Measurements from ENCODE around the gene ARFRP1.
A peak's percentile ranks its signal among the peaks of the same experiment; 100 is the strongest.
"Not testable (repeated sequence)": the region's sequence is repeated elsewhere in the genome, so short reads cannot be mapped to it uniquely, and the experiment has no call there.

ARFRP1 gene

GRCh38 chr20:63671695-63672094 lies 36.1 kb downstream of the ARFRP1 start:
- not testable (repeated sequence) for DNase-seq

- DNase-seq, result no peak
Observed at GRCh38 chr20:63668351-63668750, 39.4 kb downstream of the ARFRP1 start.

- no peak for DNase-seq
Observed at GRCh38 chr20:63667858-63668257, 39.9 kb downstream of the ARFRP1 start.

- DNase-seq, result no peak
Observed at GRCh38 chr20:63665708-63666107, 42.1 kb downstream of the ARFRP1 start.

- DNase-seq, result no peak
Observed at GRCh38 chr20:63664861-63665594, 42.7 kb downstream of the ARFRP1 start.

- no peak for DNase-seq
Observed at GRCh38 chr20:63664143-63664851, 43.5 kb downstream of the ARFRP1 start.

- no peak for DNase-seq
Observed at GRCh38 chr20:63663332-63664066, 44.3 kb downstream of the ARFRP1 start.

- no peak for DNase-seq
Observed at GRCh38 chr20:63662813-63663189, 45.0 kb downstream of the ARFRP1 start.

- no peak for DNase-seq
Observed at GRCh38 chr20:63661959-63662812, 45.6 kb downstream of the ARFRP1 start.

- no peak for DNase-seq
Observed at GRCh38 chr20:63661108-63661507, 46.7 kb downstream of the ARFRP1 start.

GRCh38 chr20:63660622-63661021 lies 47.2 kb downstream of the ARFRP1 start:
- DNase-seq, result no peak

GRCh38 chr20:63660174-63660573 lies 47.6 kb downstream of the ARFRP1 start:
- not testable (repeated sequence) for DNase-seq

GRCh38 chr20:63659370-63659769 lies 48.4 kb downstream of the ARFRP1 start:
- no peak for DNase-seq

GRCh38 chr20:63658749-63659187 lies 49.0 kb downstream of the ARFRP1 start:
- peak; percentile 57 for DNase-seq

GRCh38 chr20:63657937-63658748 lies 49.6 kb downstream of the ARFRP1 start, which contains the start of gene RTEL1:
TSS of gene RTEL1 (plus strand) at chr20:63658312. CDS start at chr20:63659403, 1,091 bp downstream.
- peak; percentile 93 for DNase-seq

GRCh38 chr20:63657260-63657936 lies 50.4 kb downstream of the ARFRP1 start:
- no peak for DNase-seq

- no peak for DNase-seq
Observed at GRCh38 chr20:63656451-63656850, 51.3 kb downstream of the ARFRP1 start.

GRCh38 chr20:63655249-63655648 lies 52.5 kb downstream of the ARFRP1 start:
- no peak for DNase-seq

- DNase-seq, result no peak
Observed at GRCh38 chr20:63653974-63654668, 53.7 kb downstream of the ARFRP1 start.

All from inflammatory macrophage treated with lipopolysaccharide for 4 hours (primary cell).